GM12873 (cell line): Measurements from ENCODE around the gene UQCC3.

ENCODE experiments used
- CTCF ChIP-seq: IDR thresholded peaks from 2 replicates; pipeline ENCODE4 v1.5.1; 2012; ENCODE audit warnings: low read depth, mild to moderate bottlenecking, moderate library complexity, low read length, control low read depth; ENCODE audit not compliant: insufficient read depth; ENCODE audit errors: missing control alignments

UQCC3 gene

GRCh38 chr11:62656796-62657429, 14.6 kb upstream of the UQCC3 start:
- no peak for TF ChIP-seq CTCF

- TF ChIP-seq CTCF = no peak
Observed at GRCh38 chr11:62664405-62665074, 6.9 kb upstream of the UQCC3 start.

- TF ChIP-seq CTCF = no peak
Observed at GRCh38 chr11:62665075-62665598, 6.3 kb upstream of the UQCC3 start, which contains the start of the genes C11orf98 and CSKMT. Gene C11orf98 (minus strand): TSS chr11:62665210. CDS start chr11:62665169, 41 bp downstream. Gene CSKMT (plus strand): TSS chr11:62665312. CDS start chr11:62665880, 568 bp downstream.

- no peak for TF ChIP-seq CTCF
Observed at GRCh38 chr11:62665599-62666258, 5.7 kb upstream of the UQCC3 start.

GRCh38 chr11:62666259-62666926, 5.1 kb upstream of the UQCC3 start:
- TF ChIP-seq CTCF = no peak

GRCh38 chr11:62667460-62667859, 4.0 kb upstream of the UQCC3 start:
- no peak for TF ChIP-seq CTCF

GRCh38 chr11:62669420-62670161, 1.9 kb upstream of the UQCC3 start:
- no peak for TF ChIP-seq CTCF
